Caco-2 (cell line): ENCODE data around the gene SH3GLB2. TPM values are rescaled to one million over a fixed set of nuclear protein-coding genes. Genes with fewer than 3 reads are reported as not detected.
A peak's percentile ranks its signal among the peaks of the same experiment; 100 is the strongest.

Experiments
- BruUV-seq: library from RNA; stranded (reverse); fragments of 400-500 nt; replicated peaks from 2 replicates; lab custom pipeline; 2021; lab: Mats Ljungman, UMichigan
- CTCF ChIA-PET: fragments of 300-600 bp; sonication (Branson Sonifier 250); formaldehyde crosslinking; loops from one replicate; lab custom pipeline; 2022; ENCODE audit warnings: antibody characterized with exemption; lab: Charles Lee
- POLR2A ChIA-PET: fragments of 300-600 bp; sonication (Branson Sonifier 250); formaldehyde crosslinking; loops from one replicate; lab custom pipeline; 2022; ENCODE audit warnings: antibody characterized with exemption; lab: Charles Lee
- DNase-seq, 2 experiments: peaks; one replicate each; pipeline versions ENCODE4 v3.0.0 to v3.0.0-alpha.2; 2020 to 2022
- H3K27me3 ChIP-seq: replicated peaks from 2 replicates; pipeline ENCODE4 v1.6.0; 2011; ENCODE audit warnings: low read length; ENCODE audit not compliant: control insufficient read depth, insufficient read depth
- H3K36me3 ChIP-seq: 2 replicates; pipeline ENCODE4 v1.5.1; 2011; ENCODE audit warnings: low read length; ENCODE audit not compliant: control insufficient read depth, insufficient read depth
- H3K4me1 ChIP-seq: fragments of 250-450 bp; sonication (Bioruptor Pico); 2 replicates; pipeline ENCODE4 v1.5.1; 2020; ENCODE audit warnings: mild to moderate bottlenecking
- H3K4me3 ChIP-seq: 2 replicates; pipeline ENCODE4 v1.5.1; 2011; ENCODE audit warnings: low read depth, mild to moderate bottlenecking, control low read depth, low read length
- H3K9me3 ChIP-seq: fragments of 250-450 bp; sonication (Bioruptor Pico); 2 replicates; pipeline ENCODE4 v1.5.1; 2020; ENCODE audit warnings: mild to moderate bottlenecking, moderate library complexity
- H3K27ac Mint-ChIP-seq: one replicate; pipeline ENCODE4 v1.8.0; 2022; ENCODE audit warnings: mixed read lengths; ENCODE audit not compliant: unreplicated experiment
- H3K27me3 Mint-ChIP-seq: one replicate; pipeline ENCODE4 v1.8.0; 2022; ENCODE audit warnings: mixed read lengths; ENCODE audit not compliant: insufficient read depth, unreplicated experiment
- H3K36me3 Mint-ChIP-seq: one replicate; pipeline ENCODE4 v1.8.0; 2022; ENCODE audit warnings: mild to moderate bottlenecking, mixed read lengths; ENCODE audit not compliant: insufficient read depth, unreplicated experiment
- H3K4me1 Mint-ChIP-seq: one replicate; pipeline ENCODE4 v1.8.0; 2022; ENCODE audit warnings: low read depth, mixed read lengths; ENCODE audit not compliant: unreplicated experiment
- H3K4me3 Mint-ChIP-seq: one replicate; pipeline ENCODE4 v1.8.0; 2022; ENCODE audit warnings: mild to moderate bottlenecking, moderate library complexity, mixed read lengths; ENCODE audit not compliant: unreplicated experiment
- H3K9me3 Mint-ChIP-seq: one replicate; pipeline ENCODE4 v1.8.0; 2022; ENCODE audit warnings: mixed read lengths; ENCODE audit not compliant: unreplicated experiment
- intact Hi-C: fragments of 100-400 bp; cut with micrococcal nuclease; formaldehyde crosslinking; loops from one replicate; pipeline ENCODE4 v1.10.0; 2022; ENCODE audit not compliant: unreplicated experiment
- total RNA-seq: library from RNA; stranded (reverse); gene quantifications from 2 replicates; pipeline ENCODE4 v1.2.3, GENCODE V29; 2022
- TF ChIP-seq, protein P1 (sequence below), 2 experiments: fragments of 200-600 bp in 1 of 2; IDR thresholded peaks; 1 replicate in 1 of 2; 2 replicates in 1 of 2; pipeline versions ENCODE4 v1.5.1 to v1.8.0; 2011 to 2022; ENCODE audit warnings: antibody characterized with exemption in 1 of 2, control low read depth in 1 of 2, inconsistent platforms in 1 of 2, low read depth in 1 of 2, low read length in 1 of 2, mild to moderate bottlenecking in 1 of 2, moderate library complexity in 1 of 2; ENCODE audit not compliant: insufficient read depth in 1 of 2, severe bottlenecking in 1 of 2, unreplicated experiment in 1 of 2

The SH3GLB2 gene
- total RNA-seq, 1 experiment from 2014 or later = 66.7 TPM

DNA sequence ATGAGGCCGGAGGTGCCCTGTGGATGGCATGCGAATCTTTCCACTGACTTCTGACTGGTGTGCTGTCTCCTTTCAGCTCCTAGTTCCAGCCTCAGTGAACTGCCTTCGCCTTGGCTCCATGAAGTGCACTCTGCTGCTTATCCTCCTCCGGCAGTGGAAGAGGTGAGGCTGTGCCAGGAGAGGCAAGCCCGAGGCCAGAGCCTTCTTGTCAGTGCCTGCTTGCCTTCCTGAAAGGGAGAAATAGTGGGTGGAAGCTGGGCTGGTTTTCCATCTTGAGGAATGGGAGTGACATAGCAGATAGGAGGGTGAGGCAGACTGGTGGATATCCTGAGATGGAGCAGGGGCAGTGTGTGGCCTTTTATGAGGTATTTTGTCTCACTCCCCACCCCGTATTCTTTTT is 29.7 kb downstream of the SH3GLB2 start:
- TSS peak; percentile 49 for BruUV-seq
- Mint-ChIP-seq H3K4me1 (no peaks in the 10 kb centered on the region), H3K27ac (no peak overlapping the region), H3K4me3 (no peak overlapping the region), H3K27me3 (no peaks in the 10 kb centered on the region), H3K36me3 (peaks cover 99% of the 10 kb centered on the region), H3K9me3 (no peaks in the 10 kb centered on the region)
- Histone ChIP-seq H3K4me3 (no peak overlapping the region), H3K27me3 (no peaks in the 10 kb centered on the region), H3K36me3 (peaks cover 7% of the 10 kb centered on the region), H3K4me1 (no peaks in the 10 kb centered on the region), H3K9me3 (no peaks in the 10 kb centered on the region)
- ChIA-PET POLR2A (interaction anchor here (1.3 kb wide), 1 partner anchor 30 kb away, joined by 3 read pairs; the partner anchor contains the start of gene SH3GLB2), CTCF (no interaction called here)
- DNase-seq = no peak
- TF ChIP-seq, protein P1, sequence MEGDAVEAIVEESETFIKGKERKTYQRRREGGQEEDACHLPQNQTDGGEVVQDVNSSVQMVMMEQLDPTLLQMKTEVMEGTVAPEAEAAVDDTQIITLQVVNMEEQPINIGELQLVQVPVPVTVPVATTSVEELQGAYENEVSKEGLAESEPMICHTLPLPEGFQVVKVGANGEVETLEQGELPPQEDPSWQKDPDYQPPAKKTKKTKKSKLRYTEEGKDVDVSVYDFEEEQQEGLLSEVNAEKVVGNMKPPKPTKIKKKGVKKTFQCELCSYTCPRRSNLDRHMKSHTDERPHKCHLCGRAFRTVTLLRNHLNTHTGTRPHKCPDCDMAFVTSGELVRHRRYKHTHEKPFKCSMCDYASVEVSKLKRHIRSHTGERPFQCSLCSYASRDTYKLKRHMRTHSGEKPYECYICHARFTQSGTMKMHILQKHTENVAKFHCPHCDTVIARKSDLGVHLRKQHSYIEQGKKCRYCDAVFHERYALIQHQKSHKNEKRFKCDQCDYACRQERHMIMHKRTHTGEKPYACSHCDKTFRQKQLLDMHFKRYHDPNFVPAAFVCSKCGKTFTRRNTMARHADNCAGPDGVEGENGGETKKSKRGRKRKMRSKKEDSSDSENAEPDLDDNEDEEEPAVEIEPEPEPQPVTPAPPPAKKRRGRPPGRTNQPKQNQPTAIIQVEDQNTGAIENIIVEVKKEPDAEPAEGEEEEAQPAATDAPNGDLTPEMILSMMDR (IDR thresholded peaks at IDR 0.05; ENCODE audit: insufficient read depth in 1 of 2, low read depth in 1 of 2, low read length in 1 of 2, severe bottlenecking in 1 of 2, unreplicated experiment in 1 of 2) = no peak
- intact Hi-C loops = no loop called here

DNA sequence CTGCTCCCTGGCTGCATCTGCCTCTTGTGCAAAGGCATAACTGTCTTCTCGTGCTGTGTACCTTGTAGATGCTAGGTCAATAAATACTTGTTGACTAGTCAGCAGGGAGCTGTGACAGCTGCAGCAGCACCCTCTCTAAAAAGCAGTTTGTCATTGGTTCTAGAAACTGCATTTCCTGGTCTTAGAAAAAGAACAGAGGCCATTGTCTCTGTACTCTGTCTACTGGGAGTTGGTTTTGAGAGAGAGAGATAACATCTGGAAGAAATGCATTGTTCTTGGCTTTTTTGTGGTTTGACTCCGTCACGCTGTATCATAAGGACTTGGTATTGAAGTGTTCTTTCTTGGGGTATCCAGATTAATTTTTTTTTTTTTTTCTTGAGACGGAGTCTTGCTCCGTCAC is 32.3 kb downstream of the SH3GLB2 start:
- ChIA-PET CTCF (interaction anchor here (0.6 kb wide), 1 partner anchor 69 kb away, joined by 4 read pairs; no protein-coding TSS in a partner anchor), POLR2A (no interaction called here)
- no peaks in the 10 kb centered on the region for H3K27me3 ChIP-seq
- no peaks in the 10 kb centered on the region for H3K4me1 ChIP-seq
- Mint-ChIP-seq H3K27me3 (no peaks in the 10 kb centered on the region), H3K4me3 (no peak overlapping the region), H3K36me3 (peaks cover 89% of the 10 kb centered on the region), H3K27ac (no peak overlapping the region), H3K4me1 (no peaks in the 10 kb centered on the region), H3K9me3 (no peaks in the 10 kb centered on the region)
- DNase-seq = no peak
- peaks cover 2% of the 10 kb centered on the region for H3K36me3 ChIP-seq
- H3K4me3 ChIP-seq = no peak overlapping the region
- intact Hi-C loops = no loop called here
- no peaks in the 10 kb centered on the region for H3K9me3 ChIP-seq
- TF ChIP-seq, protein P1 (IDR thresholded peaks at IDR 0.05; ENCODE audit: insufficient read depth in 1 of 2, low read depth in 1 of 2, low read length in 1 of 2, severe bottlenecking in 1 of 2, unreplicated experiment in 1 of 2) = no peak
- no TSS peak for BruUV-seq

DNA sequence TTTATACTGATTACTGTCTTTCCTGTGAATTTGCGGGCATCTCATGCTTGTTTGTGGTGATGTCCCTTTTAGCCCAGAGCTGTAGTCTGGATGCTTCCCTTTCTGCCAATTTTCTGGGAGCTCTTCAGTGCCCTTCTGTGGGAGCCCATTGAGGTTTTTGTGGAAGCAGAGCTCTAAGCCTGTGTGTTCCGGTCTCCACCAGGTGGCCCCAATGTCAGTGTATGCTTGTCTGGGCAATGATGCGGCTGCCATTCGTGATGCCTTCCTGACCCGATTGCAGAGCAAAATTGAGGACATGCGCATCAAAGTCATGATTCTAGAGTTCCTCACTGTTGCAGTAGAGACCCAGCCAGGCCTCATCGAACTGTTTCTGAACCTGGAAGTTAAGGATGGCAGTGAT is 35.1 kb downstream of the SH3GLB2 start:
- intact Hi-C loops = no loop called here
- TF ChIP-seq, protein P1 (IDR thresholded peaks at IDR 0.05; ENCODE audit: insufficient read depth in 1 of 2, low read depth in 1 of 2, low read length in 1 of 2, severe bottlenecking in 1 of 2, unreplicated experiment in 1 of 2) = peak; percentile 39 to 43
- POLR2A ChIA-PET = interaction anchor here (0.6 kb wide), 1 partner anchor 11 kb away, joined by 3 read pairs; no protein-coding TSS in a partner anchor

More for the DNA sequence above, 35.1 kb downstream of the SH3GLB2 start:
- no peaks in the 10 kb centered on the region for H3K9me3 ChIP-seq
- DNase-seq = peak in 1 of 2 experiments; percentile 42
- no peak overlapping the region for H3K27ac Mint-ChIP-seq
- H3K9me3 Mint-ChIP-seq = no peaks in the 10 kb centered on the region
- no peak overlapping the region for H3K4me3 ChIP-seq
- no TSS peak for BruUV-seq
- no peaks in the 10 kb centered on the region for H3K27me3 ChIP-seq
- H3K27me3 Mint-ChIP-seq = no peaks in the 10 kb centered on the region
- peaks cover 3% of the 10 kb centered on the region; the same call in 1 of the 2 replicates for H3K36me3 ChIP-seq
- peaks cover 83% of the 10 kb centered on the region for H3K36me3 Mint-ChIP-seq
- CTCF ChIA-PET = interaction anchor here (0.6 to 2.1 kb wide), 3 partner anchors 26 to 138 kb away, joined by 3 to 9 read pairs (median 4); partner anchors contain the start of gene SH3GLB2
- H3K4me3 Mint-ChIP-seq = no peak overlapping the region
- H3K4me1 ChIP-seq = no peaks in the 10 kb centered on the region
- no peaks in the 10 kb centered on the region for H3K4me1 Mint-ChIP-seq
